ENCODE results near the gene NLGN2.

DNA sequence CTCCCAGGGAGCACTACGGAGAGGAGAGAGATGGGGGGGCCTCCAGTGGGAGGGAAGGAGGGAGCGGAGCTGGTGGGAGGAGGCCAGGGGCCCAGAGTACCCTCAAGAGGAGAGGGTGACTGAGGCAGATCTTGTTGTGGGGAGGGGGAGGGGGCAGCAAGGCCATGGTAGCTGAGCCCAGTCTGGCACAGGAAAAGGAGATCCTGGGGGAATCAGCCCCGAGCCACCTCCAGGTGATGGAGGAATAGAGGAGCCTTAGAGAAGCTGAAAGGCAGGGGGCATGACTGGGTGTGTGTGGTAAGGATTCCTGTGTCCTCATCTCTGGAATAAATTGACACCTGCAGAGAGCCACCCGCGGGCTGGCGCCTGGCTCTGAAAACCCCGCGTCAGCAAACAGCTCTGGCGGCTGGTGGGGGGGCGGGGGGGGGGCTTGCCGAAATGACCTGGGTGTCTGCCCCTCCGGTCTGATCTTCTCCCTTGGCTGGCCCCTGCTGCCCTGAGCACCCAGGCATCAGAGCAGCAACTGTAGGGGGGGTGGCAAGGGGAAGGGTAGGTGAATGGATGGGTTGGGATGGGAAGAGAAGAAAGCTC, 1.3 kb upstream of the NLGN2 start:
- TF ChIP-seq, protein P1, sequence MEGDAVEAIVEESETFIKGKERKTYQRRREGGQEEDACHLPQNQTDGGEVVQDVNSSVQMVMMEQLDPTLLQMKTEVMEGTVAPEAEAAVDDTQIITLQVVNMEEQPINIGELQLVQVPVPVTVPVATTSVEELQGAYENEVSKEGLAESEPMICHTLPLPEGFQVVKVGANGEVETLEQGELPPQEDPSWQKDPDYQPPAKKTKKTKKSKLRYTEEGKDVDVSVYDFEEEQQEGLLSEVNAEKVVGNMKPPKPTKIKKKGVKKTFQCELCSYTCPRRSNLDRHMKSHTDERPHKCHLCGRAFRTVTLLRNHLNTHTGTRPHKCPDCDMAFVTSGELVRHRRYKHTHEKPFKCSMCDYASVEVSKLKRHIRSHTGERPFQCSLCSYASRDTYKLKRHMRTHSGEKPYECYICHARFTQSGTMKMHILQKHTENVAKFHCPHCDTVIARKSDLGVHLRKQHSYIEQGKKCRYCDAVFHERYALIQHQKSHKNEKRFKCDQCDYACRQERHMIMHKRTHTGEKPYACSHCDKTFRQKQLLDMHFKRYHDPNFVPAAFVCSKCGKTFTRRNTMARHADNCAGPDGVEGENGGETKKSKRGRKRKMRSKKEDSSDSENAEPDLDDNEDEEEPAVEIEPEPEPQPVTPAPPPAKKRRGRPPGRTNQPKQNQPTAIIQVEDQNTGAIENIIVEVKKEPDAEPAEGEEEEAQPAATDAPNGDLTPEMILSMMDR (IDR thresholded peaks at IDR 0.05), result no peak
- TF ChIP-seq EZH2 (IDR thresholded peaks at IDR 0.05; ENCODE audit: borderline replicate concordance, insufficient read depth, low read depth, low read length, poor library complexity, severe bottlenecking), result no peak
